ENCODE measurements around the gene PRKG2.

Gene PRKG2

GRCh38 chr4:81061344-81061730 lies 153.7 kb downstream of the PRKG2 start:
- no peak overlapping the region for H3K4me3 ChIP-seq (ENCODE audit: low read length)
- no peak for DNase-seq (ENCODE audit: low read depth)
- TF ChIP-seq CTCF (IDR thresholded peaks at IDR 0.05; ENCODE audit: insufficient read depth, low read depth, low read length, missing control alignments): no peak

GRCh38 chr4:81060587-81061343 lies 154.3 kb downstream of the PRKG2 start:
- DNase-seq (ENCODE audit: low read depth): no peak
- no peak for TF ChIP-seq CTCF (IDR thresholded peaks at IDR 0.05; ENCODE audit: insufficient read depth, low read depth, low read length, missing control alignments)
- no peak overlapping the region for H3K4me3 ChIP-seq (ENCODE audit: low read length)

- DNase-seq (ENCODE audit: low read depth): peak; percentile 62
Observed at GRCh38 chr4:81058621-81059020, 156.4 kb downstream of the PRKG2 start.

GRCh38 chr4:81052119-81053068 lies 162.6 kb downstream of the PRKG2 start:
- H3K4me3 ChIP-seq (ENCODE audit: low read length): no peak overlapping the region
- peak; percentile 61 for TF ChIP-seq CTCF (IDR thresholded peaks at IDR 0.05; ENCODE audit: insufficient read depth, low read depth, low read length, missing control alignments)
- peak; percentile 62 for DNase-seq (ENCODE audit: low read depth)

More at GRCh38 chr4:81058621-81059020, 156.4 kb downstream of the PRKG2 start:
- no peak overlapping the region for H3K4me3 ChIP-seq (ENCODE audit: low read length)
- no peak for TF ChIP-seq CTCF (IDR thresholded peaks at IDR 0.05; ENCODE audit: insufficient read depth, low read depth, low read length, missing control alignments)

GRCh38 chr4:81049907-81050306 lies 165.1 kb downstream of the PRKG2 start:
- no peak for DNase-seq (ENCODE audit: low read depth)
- TF ChIP-seq CTCF (IDR thresholded peaks at IDR 0.05; ENCODE audit: insufficient read depth, low read depth, low read length, missing control alignments): no peak
- no peak overlapping the region for H3K4me3 ChIP-seq (ENCODE audit: low read length)

- TF ChIP-seq CTCF (IDR thresholded peaks at IDR 0.05; ENCODE audit: insufficient read depth, low read depth, low read length, missing control alignments): no peak
- H3K4me3 ChIP-seq (ENCODE audit: low read length): no peak overlapping the region
- DNase-seq (ENCODE audit: low read depth): no peak
Observed at GRCh38 chr4:81049330-81049729, 165.7 kb downstream of the PRKG2 start.

All from epithelial cell of esophagus (primary cell).